H9 (cell line): Measurements from ENCODE around the gene ANXA7. TPM values are rescaled to one million over a fixed set of nuclear protein-coding genes. Genes with fewer than 3 reads are reported as not detected.

Experiments used
- DNase-seq: peaks from one replicate; pipeline ENCODE4 v3.0.0-alpha.2; 2017
- H2AFZ ChIP-seq: one replicate; pipeline ENCODE4 v1.6.1; 2013; ENCODE audit warnings: mild to moderate bottlenecking, low read length, control low read depth, moderate library complexity
- H2AK5ac ChIP-seq: 2 replicates; pipeline ENCODE4 v1.6.1; 2013; ENCODE audit warnings: low read length, control low read depth, mixed read lengths; ENCODE audit not compliant: insufficient read length
- H2BK120ac ChIP-seq: one replicate; pipeline ENCODE4 v1.6.1; 2013; ENCODE audit warnings: low read depth, mild to moderate bottlenecking, low read length, control low read depth, inconsistent platforms; ENCODE audit not compliant: poor library complexity, severe bottlenecking
- H2BK12ac ChIP-seq: 2 replicates; pipeline ENCODE4 v1.6.1; 2013; ENCODE audit warnings: low read length, control low read depth, mixed read lengths, low read depth; ENCODE audit not compliant: insufficient read length
- H2BK15ac ChIP-seq: 2 replicates; pipeline ENCODE4 v1.6.1; 2013; ENCODE audit warnings: low read depth, low read length, control low read depth
- H2BK20ac ChIP-seq: one replicate; pipeline ENCODE4 v1.6.1; 2013; ENCODE audit warnings: low read depth, mild to moderate bottlenecking, low read length, control low read depth, inconsistent platforms; ENCODE audit not compliant: poor library complexity, severe bottlenecking
- H2BK5ac ChIP-seq: 2 replicates; pipeline ENCODE4 v1.6.1; 2013; ENCODE audit warnings: low read length, control low read depth, mixed read lengths; ENCODE audit not compliant: insufficient read length
- H3K14ac ChIP-seq: 2 replicates; pipeline ENCODE4 v1.6.1; 2013; ENCODE audit warnings: low read length, control low read depth; ENCODE audit not compliant: insufficient read depth
- H3K18ac ChIP-seq: 2 replicates; pipeline ENCODE4 v1.6.1; 2013; ENCODE audit warnings: low read depth, mild to moderate bottlenecking, mixed read lengths, low read length, control low read depth; ENCODE audit not compliant: insufficient read length
- H3K23ac ChIP-seq: 2 replicates; pipeline ENCODE4 v1.6.1; 2013; ENCODE audit warnings: low read length, control low read depth, mixed read lengths, low read depth; ENCODE audit not compliant: insufficient read length
- H3K23me2 ChIP-seq: 2 replicates; pipeline ENCODE4 v1.6.1; 2013; ENCODE audit warnings: low read depth, mild to moderate bottlenecking, mixed read lengths, low read length, control low read depth; ENCODE audit not compliant: insufficient read length, poor library complexity, severe bottlenecking
- H3K27ac ChIP-seq: 2 replicates; pipeline ENCODE4 v1.5.1; 2013; ENCODE audit warnings: low read length, control low read depth, mixed read lengths, low read depth; ENCODE audit not compliant: insufficient read length
- H3K27me3 ChIP-seq: 2 replicates; pipeline ENCODE4 v1.6.1; 2013; ENCODE audit warnings: low read length, control low read depth, inconsistent platforms; ENCODE audit not compliant: insufficient read depth
- H3K4ac ChIP-seq: 2 replicates; pipeline ENCODE4 v1.6.1; 2013; ENCODE audit warnings: low read depth, mild to moderate bottlenecking, control low read depth, inconsistent platforms, low read length, moderate library complexity
- H3K4me1 ChIP-seq: 2 replicates; pipeline ENCODE4 v1.6.1; 2013; ENCODE audit warnings: low read length, control low read depth, inconsistent platforms; ENCODE audit not compliant: insufficient read depth
- H3K4me2 ChIP-seq: 2 replicates; pipeline ENCODE4 v1.6.1; 2013; ENCODE audit warnings: low read length, control low read depth, mixed read lengths; ENCODE audit not compliant: insufficient read length, insufficient read depth
- H3K56ac ChIP-seq: 2 replicates; pipeline ENCODE4 v1.6.1; 2013; ENCODE audit warnings: low read depth, mild to moderate bottlenecking, mixed read lengths, low read length, control low read depth; ENCODE audit not compliant: insufficient read length
- H3K79me1 ChIP-seq: 2 replicates; pipeline ENCODE4 v1.6.1; 2013; ENCODE audit warnings: low read depth, mild to moderate bottlenecking, moderate library complexity, low read length, control low read depth, inconsistent platforms; ENCODE audit not compliant: insufficient read depth, poor library complexity, severe bottlenecking
- H3K79me2 ChIP-seq: 2 replicates; pipeline ENCODE4 v1.6.1; 2013; ENCODE audit warnings: low read length, control low read depth, inconsistent platforms; ENCODE audit not compliant: insufficient read depth
- H3K9ac ChIP-seq: 2 replicates; pipeline ENCODE4 v1.6.1; 2013; ENCODE audit warnings: low read length, control low read depth, mixed read lengths; ENCODE audit not compliant: insufficient read length; ENCODE audit errors: extremely low read depth
- H3K9me3 ChIP-seq: one replicate; pipeline ENCODE4 v1.6.1; 2013; ENCODE audit warnings: low read depth, low read length, inconsistent platforms; ENCODE audit not compliant: control insufficient read depth
- H3T11ph ChIP-seq: one replicate; pipeline ENCODE4 v1.6.1; 2013; ENCODE audit warnings: mild to moderate bottlenecking, low read length, control low read depth, inconsistent platforms
- H4K20me1 ChIP-seq: one replicate; pipeline ENCODE4 v1.6.1; 2013; ENCODE audit not compliant: control insufficient read depth, insufficient read length, insufficient read depth
- H4K5ac ChIP-seq: 2 replicates; pipeline ENCODE4 v1.6.1; 2013; ENCODE audit warnings: low read depth, mild to moderate bottlenecking, mixed read lengths, low read length, control low read depth; ENCODE audit not compliant: insufficient read length
- H4K8ac ChIP-seq: replicated peaks from 2 replicates; pipeline ENCODE4 v1.6.1; 2013; ENCODE audit warnings: low read length, control low read depth, mixed read lengths, low read depth; ENCODE audit not compliant: insufficient read length
- H4K91ac ChIP-seq: 2 replicates; pipeline ENCODE4 v1.6.1; 2013; ENCODE audit warnings: low read depth, mild to moderate bottlenecking, moderate library complexity, mixed read lengths, low read length, control low read depth; ENCODE audit not compliant: insufficient read length
- H3K27ac Mint-ChIP-seq, 3 experiments: 2 replicates in 2 of 3; 3 replicates in 1 of 3; pipeline ENCODE4 v1.8.0; 2020 to 2021; ENCODE audit warnings: mixed read lengths in 3 of 3, mild to moderate bottlenecking in 1 of 3, moderate library complexity in 1 of 3
- H3K27me3 Mint-ChIP-seq: 2 replicates; pipeline ENCODE4 v1.8.0; 2021; ENCODE audit warnings: low read depth, mild to moderate bottlenecking, moderate library complexity, mixed read lengths
- H3K36me3 Mint-ChIP-seq, 3 experiments: 2 replicates in 2 of 3; 3 replicates in 1 of 3; pipeline ENCODE4 v1.8.0; 2020 to 2021; ENCODE audit warnings: low read depth in 3 of 3, mixed read lengths in 3 of 3; ENCODE audit not compliant: insufficient read depth in 1 of 3
- H3K4me1 Mint-ChIP-seq, 2 experiments: 2 replicates each; pipeline ENCODE4 v1.8.0; 2020; ENCODE audit warnings: mixed read lengths in 2 of 2
- H3K4me3 Mint-ChIP-seq, 2 experiments: 2 replicates in 1 of 2; 3 replicates in 1 of 2; pipeline ENCODE4 v1.8.0; 2020 to 2021; ENCODE audit warnings: mild to moderate bottlenecking in 2 of 2, mixed read lengths in 2 of 2, moderate library complexity in 1 of 2
- H3K9me3 Mint-ChIP-seq, 2 experiments: 2 replicates in 1 of 2; 3 replicates in 1 of 2; pipeline ENCODE4 v1.8.0; 2020; ENCODE audit warnings: mild to moderate bottlenecking in 2 of 2, mixed read lengths in 2 of 2, moderate library complexity in 1 of 2
- WGBS: extraction: QIAGEN DNeasy Blood & Tissue Kit; methylation state at CpG from one replicate; pipeline ENCODE4 v1.1.7; 2013; ENCODE audit warnings: missing lambda C conversion rate, low lambda C conversion rate, mixed read lengths; ENCODE audit not compliant: insufficient read length; ENCODE audit errors: extremely low coverage; 5-methylcytosine and 5-hydroxymethylcytosine counted together
- total RNA-seq: library from RNA; stranded (reverse); gene quantifications from 2 replicates; pipeline ENCODE4 v1.2.1, GENCODE V29; 2021
- TF ChIP-seq, protein P1 (sequence below): fragments of 200-600 bp; sonication (generic); conservative IDR thresholded peaks from 3 replicates; pipeline ENCODE4 v1.8.0; 2021; ENCODE audit warnings: antibody characterized with exemption, mild to moderate bottlenecking

The ANXA7 gene
- total RNA-seq, 1 experiment from 2014 or later: 84.6 TPM

- Histone ChIP-seq H4K20me1 (no peaks in the 10 kb centered on the region), H2BK20ac (no peak overlapping the region), H3K14ac (no peak overlapping the region), H2AFZ (no peak overlapping the region), H3K9ac (no peak overlapping the region), H4K5ac (no peak overlapping the region), H4K8ac (no peak overlapping the region), H4K91ac (no peak overlapping the region), H3K79me1 (no peaks in the 10 kb centered on the region), H2AK5ac (no peak overlapping the region), H3K4me2 (no peak overlapping the region), H3K56ac (no peak overlapping the region), H2BK5ac (no peak overlapping the region), H3K4me1 (no peaks in the 10 kb centered on the region), H3K9me3 (no peaks in the 10 kb centered on the region), H3T11ph (no peak overlapping the region), H3K23me2 (no peaks in the 10 kb centered on the region), H2BK120ac (no peak overlapping the region), H2BK12ac (no peak overlapping the region), H3K23ac (no peak overlapping the region), H2BK15ac (no peak overlapping the region), H3K27ac (no peak overlapping the region), H3K27me3 (no peaks in the 10 kb centered on the region), H3K18ac (no peak overlapping the region), H3K4ac (no peak overlapping the region), H3K79me2 (no peaks in the 10 kb centered on the region)
- Mint-ChIP-seq H3K27me3 (no peaks in the 10 kb centered on the region), H3K27ac (peak overlapping the region in 2 of 3 experiments; percentile 52 to 64; a peak in 1 of 7 replicates), H3K9me3 (peaks cover 0 to 2% of the 10 kb centered on the region in 2 experiments; a peak in 1 of 5 replicates), H3K4me1 (no peaks in the 10 kb centered on the region), H3K36me3 (peaks cover 7 to 27% (median 9%) of the 10 kb centered on the region in 3 experiments; a peak in 6 of 7 replicates), H3K4me3 (no peak overlapping the region; a peak in 1 of 5 replicates)
- DNase-seq: no peak
- no CpG with 5 or more reads among the region's 6 CpGs for WGBS
- TF ChIP-seq, protein P1, sequence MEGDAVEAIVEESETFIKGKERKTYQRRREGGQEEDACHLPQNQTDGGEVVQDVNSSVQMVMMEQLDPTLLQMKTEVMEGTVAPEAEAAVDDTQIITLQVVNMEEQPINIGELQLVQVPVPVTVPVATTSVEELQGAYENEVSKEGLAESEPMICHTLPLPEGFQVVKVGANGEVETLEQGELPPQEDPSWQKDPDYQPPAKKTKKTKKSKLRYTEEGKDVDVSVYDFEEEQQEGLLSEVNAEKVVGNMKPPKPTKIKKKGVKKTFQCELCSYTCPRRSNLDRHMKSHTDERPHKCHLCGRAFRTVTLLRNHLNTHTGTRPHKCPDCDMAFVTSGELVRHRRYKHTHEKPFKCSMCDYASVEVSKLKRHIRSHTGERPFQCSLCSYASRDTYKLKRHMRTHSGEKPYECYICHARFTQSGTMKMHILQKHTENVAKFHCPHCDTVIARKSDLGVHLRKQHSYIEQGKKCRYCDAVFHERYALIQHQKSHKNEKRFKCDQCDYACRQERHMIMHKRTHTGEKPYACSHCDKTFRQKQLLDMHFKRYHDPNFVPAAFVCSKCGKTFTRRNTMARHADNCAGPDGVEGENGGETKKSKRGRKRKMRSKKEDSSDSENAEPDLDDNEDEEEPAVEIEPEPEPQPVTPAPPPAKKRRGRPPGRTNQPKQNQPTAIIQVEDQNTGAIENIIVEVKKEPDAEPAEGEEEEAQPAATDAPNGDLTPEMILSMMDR: no peak
Measured at GRCh38 chr10:73366381-73367298, 47.2 kb downstream of the ANXA7 start.
